ENCODE data around the gene SLC39A5. TPM values are rescaled to one million over a fixed set of nuclear protein-coding genes. Genes with fewer than 3 reads are reported as not detected.
A peak's percentile ranks its signal among the peaks of the same experiment; 100 is the strongest.

Gene SLC39A5
- total RNA-seq, 2 experiments from 2014 or later: 0.76 to 1.2 TPM

DNA sequence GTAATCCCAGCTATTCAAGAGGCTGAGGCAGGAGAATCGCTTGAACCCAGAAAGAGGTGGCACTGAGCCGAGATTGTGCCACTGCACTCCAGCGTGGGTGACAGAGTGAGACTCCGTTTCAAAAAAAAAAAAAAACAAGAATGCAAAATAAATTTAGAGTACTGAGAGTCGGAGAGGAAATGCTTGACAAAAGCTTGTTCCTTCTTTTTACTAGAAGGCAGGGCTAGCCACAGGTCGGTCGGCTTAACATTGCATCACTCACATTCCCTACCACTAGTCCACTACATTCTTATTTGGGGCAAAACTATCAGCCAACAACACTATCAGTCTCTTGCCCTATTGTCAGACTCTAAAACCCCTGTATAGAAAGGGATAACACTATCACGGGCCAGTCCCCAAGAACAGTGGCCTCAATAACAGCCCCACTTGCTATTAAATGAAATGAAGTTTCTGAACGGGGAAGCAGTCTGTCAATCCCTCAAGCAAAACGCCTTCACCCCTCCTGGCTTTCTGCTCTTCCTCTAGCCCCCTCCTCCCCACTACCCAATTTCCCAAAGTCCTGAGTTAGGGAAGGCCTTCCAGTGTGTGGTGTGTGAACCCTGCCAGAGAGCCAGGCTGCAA is 9.1 kb upstream of the SLC39A5 start:
- TSS peak; percentile 85 for BruUV-seq (replicated peaks)
- Histone ChIP-seq H3K79me2 (ENCODE audit: insufficient read depth, low read depth, low read length) (peaks cover 23% of the 10 kb centered on the region; the same call in 1 of the 2 replicates), H2AFZ (ENCODE audit: low read length) (peak overlapping the region; percentile 65; the same call in 1 of the 2 replicates), H4K20me1 (ENCODE audit: insufficient read depth, low read length) (no peaks in the 10 kb centered on the region), H3K9me3 (ENCODE audit: low read length) (no peaks in the 10 kb centered on the region), H3K4me2 (ENCODE audit: low read length) (peak overlapping the region; percentile 100), H3K9me2 (ENCODE audit: insufficient read depth, low read length) (no peaks in the 10 kb centered on the region), H3K36me3 (ENCODE audit: insufficient read depth, low read length) (peaks cover 9% of the 10 kb centered on the region), H3K4me3 (ENCODE audit: low read depth, low read length, poor library complexity, severe bottlenecking) (peak overlapping the region; percentile 81), H3K4me1 (ENCODE audit: insufficient read depth, low read length, poor library complexity, severe bottlenecking) (peaks cover 40% of the 10 kb centered on the region), H3K27ac (ENCODE audit: low read depth, low read length, poor library complexity, severe bottlenecking) (peak overlapping the region; percentile 77)
- ChIA-PET POLR2A (interaction anchor here (0.6 to 4.2 kb wide), 16 partner anchors 11 to 301 kb away, joined by 3 to 85 read pairs (median 5); partner anchors contain the start of genes ANKRD52, IL23A, RBMS2 and SMARCC2), CTCF (ENCODE audit: unreplicated experiment) (interaction anchor here (0.8 to 3.4 kb wide), 4 partner anchors 14 to 244 kb away, joined by 3 to 35 read pairs (median 6); no protein-coding TSS in a partner anchor)
- DNase-seq (ENCODE audit: low spot score): peak; percentile 71
- TF ChIP-seq EZH2phosphoT487 (IDR thresholded peaks at IDR 0.05; ENCODE audit: borderline replicate concordance, low read depth, low read length): no peak
- TF ChIP-seq, protein P1, sequence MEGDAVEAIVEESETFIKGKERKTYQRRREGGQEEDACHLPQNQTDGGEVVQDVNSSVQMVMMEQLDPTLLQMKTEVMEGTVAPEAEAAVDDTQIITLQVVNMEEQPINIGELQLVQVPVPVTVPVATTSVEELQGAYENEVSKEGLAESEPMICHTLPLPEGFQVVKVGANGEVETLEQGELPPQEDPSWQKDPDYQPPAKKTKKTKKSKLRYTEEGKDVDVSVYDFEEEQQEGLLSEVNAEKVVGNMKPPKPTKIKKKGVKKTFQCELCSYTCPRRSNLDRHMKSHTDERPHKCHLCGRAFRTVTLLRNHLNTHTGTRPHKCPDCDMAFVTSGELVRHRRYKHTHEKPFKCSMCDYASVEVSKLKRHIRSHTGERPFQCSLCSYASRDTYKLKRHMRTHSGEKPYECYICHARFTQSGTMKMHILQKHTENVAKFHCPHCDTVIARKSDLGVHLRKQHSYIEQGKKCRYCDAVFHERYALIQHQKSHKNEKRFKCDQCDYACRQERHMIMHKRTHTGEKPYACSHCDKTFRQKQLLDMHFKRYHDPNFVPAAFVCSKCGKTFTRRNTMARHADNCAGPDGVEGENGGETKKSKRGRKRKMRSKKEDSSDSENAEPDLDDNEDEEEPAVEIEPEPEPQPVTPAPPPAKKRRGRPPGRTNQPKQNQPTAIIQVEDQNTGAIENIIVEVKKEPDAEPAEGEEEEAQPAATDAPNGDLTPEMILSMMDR (conservative IDR thresholded peaks at IDR 0.05; ENCODE audit: low read length): no peak
- intact Hi-C loops (cut with micrococcal nuclease; ENCODE audit: unreplicated experiment): loop anchor here (2.0 kb wide), 1 partner anchor 14 kb away; no protein-coding TSS in a partner anchor

DNA sequence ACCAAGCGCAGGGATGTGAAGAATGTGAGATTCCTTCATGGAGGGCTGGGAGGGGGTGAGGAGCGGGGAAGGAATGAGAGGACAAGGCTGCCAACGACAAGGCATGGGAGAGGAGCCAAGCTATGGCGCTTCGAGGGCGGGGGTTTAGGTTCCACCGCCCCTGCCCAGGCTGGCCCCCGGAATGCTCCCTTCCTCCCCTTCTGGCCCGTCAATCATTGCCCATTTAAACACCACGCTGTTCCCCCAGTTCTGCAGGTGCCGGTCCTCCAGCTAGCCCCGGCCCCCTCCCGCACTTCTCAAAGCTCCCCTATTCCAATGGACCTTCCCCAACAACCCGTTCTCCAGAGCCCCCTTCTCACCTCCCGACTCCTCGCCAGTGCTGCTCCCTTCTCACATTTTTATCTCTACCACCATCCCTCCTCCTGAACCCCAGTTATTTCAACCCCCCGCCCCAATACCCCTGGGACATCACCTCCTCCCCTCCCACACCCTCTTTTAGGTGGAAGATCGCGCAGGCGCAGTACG is 8.6 kb upstream of the SLC39A5 start:
- Histone ChIP-seq H2AFZ (ENCODE audit: low read length) (peak overlapping the region; percentile 65; the same call in 1 of the 2 replicates), H3K4me2 (ENCODE audit: low read length) (peak overlapping the region; percentile 100), H3K9me3 (ENCODE audit: low read length) (no peaks in the 10 kb centered on the region), H3K27ac (ENCODE audit: low read depth, low read length, poor library complexity, severe bottlenecking) (peak overlapping the region; percentile 77), H3K79me2 (ENCODE audit: insufficient read depth, low read depth, low read length) (peaks cover 23% of the 10 kb centered on the region; the same call in 1 of the 2 replicates), H3K9me2 (ENCODE audit: insufficient read depth, low read length) (no peaks in the 10 kb centered on the region), H3K4me3 (ENCODE audit: low read depth, low read length, poor library complexity, severe bottlenecking) (peak overlapping the region; percentile 81), H3K4me1 (ENCODE audit: insufficient read depth, low read length, poor library complexity, severe bottlenecking) (peaks cover 40% of the 10 kb centered on the region), H4K20me1 (ENCODE audit: insufficient read depth, low read length) (no peaks in the 10 kb centered on the region), H3K36me3 (ENCODE audit: insufficient read depth, low read length) (peaks cover 4% of the 10 kb centered on the region)
- no peak for DNase-seq (ENCODE audit: low spot score)
- ChIA-PET CTCF (ENCODE audit: unreplicated experiment) (interaction anchor here (0.6 to 3.4 kb wide), 6 partner anchors 8 to 243 kb away, joined by 3 to 35 read pairs (median 6); partner anchors contain the start of gene ESYT1), POLR2A (interaction anchor here (0.6 to 4.2 kb wide), 22 partner anchors 10 to 300 kb away, joined by 3 to 85 read pairs (median 6); partner anchors contain the start of genes ANKRD52, COQ10A, IL23A and MYL6)
- BruUV-seq (replicated peaks): no TSS peak
- intact Hi-C loops (cut with micrococcal nuclease; ENCODE audit: unreplicated experiment): loop anchor here (2.0 kb wide), 1 partner anchor 14 kb away; no protein-coding TSS in a partner anchor
- no peak for TF ChIP-seq EZH2phosphoT487 (IDR thresholded peaks at IDR 0.05; ENCODE audit: borderline replicate concordance, low read depth, low read length)
- TF ChIP-seq, protein P1 (conservative IDR thresholded peaks at IDR 0.05; ENCODE audit: low read length): no peak
